Glutamatergic neuron (in vitro differentiated cells): Measurements from ENCODE around the gene CDYL. TPM values are rescaled to one million over a fixed set of nuclear protein-coding genes. Genes with fewer than 3 reads are reported as not detected.

ENCODE experiments used
- DNase-seq: peaks from one replicate; pipeline ENCODE4 v3.0.0; 2022
- H3K27ac Mint-ChIP-seq: one replicate; pipeline ENCODE4 v1.8.0; 2020; ENCODE audit warnings: mild to moderate bottlenecking, mixed read lengths, inconsistent platforms; ENCODE audit not compliant: unreplicated experiment
- H3K27me3 Mint-ChIP-seq: one replicate; pipeline ENCODE4 v1.8.0; 2020; ENCODE audit warnings: mild to moderate bottlenecking, moderate library complexity, mixed read lengths, inconsistent platforms; ENCODE audit not compliant: unreplicated experiment
- H3K36me3 Mint-ChIP-seq: one replicate; pipeline ENCODE4 v1.8.0; 2020; ENCODE audit warnings: mild to moderate bottlenecking, mixed read lengths, inconsistent platforms; ENCODE audit not compliant: unreplicated experiment
- H3K4me1 Mint-ChIP-seq: one replicate; pipeline ENCODE4 v1.8.0; 2020; ENCODE audit warnings: mild to moderate bottlenecking, low read depth, mixed read lengths, inconsistent platforms; ENCODE audit not compliant: unreplicated experiment
- H3K4me3 Mint-ChIP-seq: one replicate; pipeline ENCODE4 v1.8.0; 2020; ENCODE audit warnings: mild to moderate bottlenecking, mixed read lengths, inconsistent platforms; ENCODE audit not compliant: unreplicated experiment
- H3K9me3 Mint-ChIP-seq: one replicate; pipeline ENCODE4 v1.8.0; 2020; ENCODE audit warnings: mild to moderate bottlenecking, moderate library complexity, mixed read lengths, inconsistent platforms; ENCODE audit not compliant: unreplicated experiment
- CTCF ChIP-seq: fragments of 200-600 bp; sonication (generic); IDR thresholded peaks from one replicate; pipeline ENCODE4 v1.5.0; 2021; ENCODE audit not compliant: partially characterized antibody, unreplicated experiment
- total RNA-seq: library from RNA; stranded (reverse); fragmentation: NEBNext Ultra II Directional; extraction: Animal tissue kit (Norgen Biotek cat#: 25700); gene quantifications from one replicate; pipeline ENCODE4 v1.2.1, GENCODE V29; 2021; ENCODE audit not compliant: unreplicated experiment

CDYL gene
- total RNA-seq, 1 donor from 2014 or later, result 63.3 TPM

- H3K4me1 Mint-ChIP-seq, result peaks cover 20% of the 10 kb centered on the region
- H3K4me3 Mint-ChIP-seq, result no peak overlapping the region
- no peaks in the 10 kb centered on the region for H3K36me3 Mint-ChIP-seq
- no peak overlapping the region for H3K27ac Mint-ChIP-seq
- TF ChIP-seq CTCF, result no peak
- DNase-seq, result no peak
- H3K27me3 Mint-ChIP-seq, result no peaks in the 10 kb centered on the region
- no peaks in the 10 kb centered on the region for H3K9me3 Mint-ChIP-seq
Measured at GRCh38 chr6:4885341-4885933, 109.2 kb downstream of the CDYL start.

GRCh38 chr6:4888841-4889240, 112.6 kb downstream of the CDYL start:
- Mint-ChIP-seq H3K4me3 (no peak overlapping the region), H3K27ac (no peak overlapping the region), H3K4me1 (peaks cover 11% of the 10 kb centered on the region), H3K9me3 (no peaks in the 10 kb centered on the region), H3K27me3 (no peaks in the 10 kb centered on the region), H3K36me3 (peaks cover 5% of the 10 kb centered on the region)
- TF ChIP-seq CTCF, result no peak
- DNase-seq, result no peak

GRCh38 chr6:4889701-4890100, 113.5 kb downstream of the CDYL start:
- no peak overlapping the region for H3K27ac Mint-ChIP-seq
- no peak for TF ChIP-seq CTCF
- H3K4me3 Mint-ChIP-seq, result no peak overlapping the region
- H3K9me3 Mint-ChIP-seq, result no peaks in the 10 kb centered on the region
- no peak for DNase-seq
- no peaks in the 10 kb centered on the region for H3K27me3 Mint-ChIP-seq
- H3K36me3 Mint-ChIP-seq, result peaks cover 5% of the 10 kb centered on the region
- H3K4me1 Mint-ChIP-seq, result peaks cover 11% of the 10 kb centered on the region

- peaks cover 5% of the 10 kb centered on the region for H3K36me3 Mint-ChIP-seq
- peaks cover 11% of the 10 kb centered on the region for H3K4me1 Mint-ChIP-seq
- no peak overlapping the region for H3K4me3 Mint-ChIP-seq
- H3K27ac Mint-ChIP-seq, result no peak overlapping the region
- no peak for TF ChIP-seq CTCF
- no peak for DNase-seq
- H3K9me3 Mint-ChIP-seq, result no peaks in the 10 kb centered on the region
- no peaks in the 10 kb centered on the region for H3K27me3 Mint-ChIP-seq
Measured at GRCh38 chr6:4890191-4890590, 114.0 kb downstream of the CDYL start.

- H3K27me3 Mint-ChIP-seq, result no peaks in the 10 kb centered on the region
- TF ChIP-seq CTCF, result no peak
- no peaks in the 10 kb centered on the region for H3K9me3 Mint-ChIP-seq
- no peak overlapping the region for H3K4me3 Mint-ChIP-seq
- H3K4me1 Mint-ChIP-seq, result peaks cover 11% of the 10 kb centered on the region
- H3K27ac Mint-ChIP-seq, result no peak overlapping the region
- DNase-seq, result no peak
- H3K36me3 Mint-ChIP-seq, result peaks cover 5% of the 10 kb centered on the region
Measured at GRCh38 chr6:4890627-4891026, 114.4 kb downstream of the CDYL start.
